H9 (cell line): ENCODE results near the gene DYRK1B. TPM values are rescaled to one million over a fixed set of nuclear protein-coding genes. Genes with fewer than 3 reads are reported as not detected.

Experiments
- DNase-seq: peaks from one replicate; pipeline ENCODE4 v3.0.0-alpha.2; 2017
- H2AFZ ChIP-seq: one replicate; pipeline ENCODE4 v1.6.1; 2013; ENCODE audit warnings: mild to moderate bottlenecking, low read length, control low read depth, moderate library complexity
- H2AK5ac ChIP-seq: 2 replicates; pipeline ENCODE4 v1.6.1; 2013; ENCODE audit warnings: low read length, control low read depth, mixed read lengths; ENCODE audit not compliant: insufficient read length
- H2BK120ac ChIP-seq: one replicate; pipeline ENCODE4 v1.6.1; 2013; ENCODE audit warnings: low read depth, mild to moderate bottlenecking, low read length, control low read depth, inconsistent platforms; ENCODE audit not compliant: poor library complexity, severe bottlenecking
- H2BK12ac ChIP-seq: 2 replicates; pipeline ENCODE4 v1.6.1; 2013; ENCODE audit warnings: low read length, control low read depth, mixed read lengths, low read depth; ENCODE audit not compliant: insufficient read length
- H2BK15ac ChIP-seq: 2 replicates; pipeline ENCODE4 v1.6.1; 2013; ENCODE audit warnings: low read depth, low read length, control low read depth
- H2BK20ac ChIP-seq: one replicate; pipeline ENCODE4 v1.6.1; 2013; ENCODE audit warnings: low read depth, mild to moderate bottlenecking, low read length, control low read depth, inconsistent platforms; ENCODE audit not compliant: poor library complexity, severe bottlenecking
- H2BK5ac ChIP-seq: 2 replicates; pipeline ENCODE4 v1.6.1; 2013; ENCODE audit warnings: low read length, control low read depth, mixed read lengths; ENCODE audit not compliant: insufficient read length
- H3K14ac ChIP-seq: 2 replicates; pipeline ENCODE4 v1.6.1; 2013; ENCODE audit warnings: low read length, control low read depth; ENCODE audit not compliant: insufficient read depth
- H3K18ac ChIP-seq: 2 replicates; pipeline ENCODE4 v1.6.1; 2013; ENCODE audit warnings: low read depth, mild to moderate bottlenecking, mixed read lengths, low read length, control low read depth; ENCODE audit not compliant: insufficient read length
- H3K23ac ChIP-seq: 2 replicates; pipeline ENCODE4 v1.6.1; 2013; ENCODE audit warnings: low read length, control low read depth, mixed read lengths, low read depth; ENCODE audit not compliant: insufficient read length
- H3K23me2 ChIP-seq: 2 replicates; pipeline ENCODE4 v1.6.1; 2013; ENCODE audit warnings: low read depth, mild to moderate bottlenecking, mixed read lengths, low read length, control low read depth; ENCODE audit not compliant: insufficient read length, poor library complexity, severe bottlenecking
- H3K27ac ChIP-seq: 2 replicates; pipeline ENCODE4 v1.5.1; 2013; ENCODE audit warnings: low read length, control low read depth, mixed read lengths, low read depth; ENCODE audit not compliant: insufficient read length
- H3K27me3 ChIP-seq: 2 replicates; pipeline ENCODE4 v1.6.1; 2013; ENCODE audit warnings: low read length, control low read depth, inconsistent platforms; ENCODE audit not compliant: insufficient read depth
- H3K4ac ChIP-seq: 2 replicates; pipeline ENCODE4 v1.6.1; 2013; ENCODE audit warnings: low read depth, mild to moderate bottlenecking, control low read depth, inconsistent platforms, low read length, moderate library complexity
- H3K4me1 ChIP-seq: 2 replicates; pipeline ENCODE4 v1.6.1; 2013; ENCODE audit warnings: low read length, control low read depth, inconsistent platforms; ENCODE audit not compliant: insufficient read depth
- H3K4me2 ChIP-seq: 2 replicates; pipeline ENCODE4 v1.6.1; 2013; ENCODE audit warnings: low read length, control low read depth, mixed read lengths; ENCODE audit not compliant: insufficient read length, insufficient read depth
- H3K56ac ChIP-seq: 2 replicates; pipeline ENCODE4 v1.6.1; 2013; ENCODE audit warnings: low read depth, mild to moderate bottlenecking, mixed read lengths, low read length, control low read depth; ENCODE audit not compliant: insufficient read length
- H3K79me1 ChIP-seq: 2 replicates; pipeline ENCODE4 v1.6.1; 2013; ENCODE audit warnings: low read depth, mild to moderate bottlenecking, moderate library complexity, low read length, control low read depth, inconsistent platforms; ENCODE audit not compliant: insufficient read depth, poor library complexity, severe bottlenecking
- H3K79me2 ChIP-seq: 2 replicates; pipeline ENCODE4 v1.6.1; 2013; ENCODE audit warnings: low read length, control low read depth, inconsistent platforms; ENCODE audit not compliant: insufficient read depth
- H3K9ac ChIP-seq: 2 replicates; pipeline ENCODE4 v1.6.1; 2013; ENCODE audit warnings: low read length, control low read depth, mixed read lengths; ENCODE audit not compliant: insufficient read length; ENCODE audit errors: extremely low read depth
- H3K9me3 ChIP-seq: one replicate; pipeline ENCODE4 v1.6.1; 2013; ENCODE audit warnings: low read depth, low read length, inconsistent platforms; ENCODE audit not compliant: control insufficient read depth
- H3T11ph ChIP-seq: one replicate; pipeline ENCODE4 v1.6.1; 2013; ENCODE audit warnings: mild to moderate bottlenecking, low read length, control low read depth, inconsistent platforms
- H4K20me1 ChIP-seq: one replicate; pipeline ENCODE4 v1.6.1; 2013; ENCODE audit not compliant: control insufficient read depth, insufficient read length, insufficient read depth
- H4K5ac ChIP-seq: 2 replicates; pipeline ENCODE4 v1.6.1; 2013; ENCODE audit warnings: low read depth, mild to moderate bottlenecking, mixed read lengths, low read length, control low read depth; ENCODE audit not compliant: insufficient read length
- H4K8ac ChIP-seq: replicated peaks from 2 replicates; pipeline ENCODE4 v1.6.1; 2013; ENCODE audit warnings: low read length, control low read depth, mixed read lengths, low read depth; ENCODE audit not compliant: insufficient read length
- H4K91ac ChIP-seq: 2 replicates; pipeline ENCODE4 v1.6.1; 2013; ENCODE audit warnings: low read depth, mild to moderate bottlenecking, moderate library complexity, mixed read lengths, low read length, control low read depth; ENCODE audit not compliant: insufficient read length
- H3K27ac Mint-ChIP-seq, 3 experiments: 2 replicates in 2 of 3; 3 replicates in 1 of 3; pipeline ENCODE4 v1.8.0; 2020 to 2021; ENCODE audit warnings: mixed read lengths in 3 of 3, mild to moderate bottlenecking in 1 of 3, moderate library complexity in 1 of 3
- H3K27me3 Mint-ChIP-seq: 2 replicates; pipeline ENCODE4 v1.8.0; 2021; ENCODE audit warnings: low read depth, mild to moderate bottlenecking, moderate library complexity, mixed read lengths
- H3K36me3 Mint-ChIP-seq, 3 experiments: 2 replicates in 2 of 3; 3 replicates in 1 of 3; pipeline ENCODE4 v1.8.0; 2020 to 2021; ENCODE audit warnings: low read depth in 3 of 3, mixed read lengths in 3 of 3; ENCODE audit not compliant: insufficient read depth in 1 of 3
- H3K4me1 Mint-ChIP-seq, 2 experiments: 2 replicates each; pipeline ENCODE4 v1.8.0; 2020; ENCODE audit warnings: mixed read lengths in 2 of 2
- H3K4me3 Mint-ChIP-seq, 2 experiments: 2 replicates in 1 of 2; 3 replicates in 1 of 2; pipeline ENCODE4 v1.8.0; 2020 to 2021; ENCODE audit warnings: mild to moderate bottlenecking in 2 of 2, mixed read lengths in 2 of 2, moderate library complexity in 1 of 2
- H3K9me3 Mint-ChIP-seq, 2 experiments: 2 replicates in 1 of 2; 3 replicates in 1 of 2; pipeline ENCODE4 v1.8.0; 2020; ENCODE audit warnings: mild to moderate bottlenecking in 2 of 2, mixed read lengths in 2 of 2, moderate library complexity in 1 of 2
- WGBS: extraction: QIAGEN DNeasy Blood & Tissue Kit; methylation state at CpG from one replicate; pipeline ENCODE4 v1.1.7; 2013; ENCODE audit warnings: missing lambda C conversion rate, low lambda C conversion rate, mixed read lengths; ENCODE audit not compliant: insufficient read length; ENCODE audit errors: extremely low coverage; 5-methylcytosine and 5-hydroxymethylcytosine counted together
- total RNA-seq: library from RNA; stranded (reverse); gene quantifications from 2 replicates; pipeline ENCODE4 v1.2.1, GENCODE V29; 2021
- TF ChIP-seq, protein P1 (sequence below): fragments of 200-600 bp; sonication (generic); conservative IDR thresholded peaks from 3 replicates; pipeline ENCODE4 v1.8.0; 2021; ENCODE audit warnings: antibody characterized with exemption, mild to moderate bottlenecking

Gene DYRK1B
- total RNA-seq, 1 experiment from 2014 or later: 14.3 TPM

- no peak overlapping the region for H3K4me3 Mint-ChIP-seq
- H2AFZ ChIP-seq: no peak overlapping the region
- no peak overlapping the region for H3K23ac ChIP-seq
- TF ChIP-seq, protein P1, sequence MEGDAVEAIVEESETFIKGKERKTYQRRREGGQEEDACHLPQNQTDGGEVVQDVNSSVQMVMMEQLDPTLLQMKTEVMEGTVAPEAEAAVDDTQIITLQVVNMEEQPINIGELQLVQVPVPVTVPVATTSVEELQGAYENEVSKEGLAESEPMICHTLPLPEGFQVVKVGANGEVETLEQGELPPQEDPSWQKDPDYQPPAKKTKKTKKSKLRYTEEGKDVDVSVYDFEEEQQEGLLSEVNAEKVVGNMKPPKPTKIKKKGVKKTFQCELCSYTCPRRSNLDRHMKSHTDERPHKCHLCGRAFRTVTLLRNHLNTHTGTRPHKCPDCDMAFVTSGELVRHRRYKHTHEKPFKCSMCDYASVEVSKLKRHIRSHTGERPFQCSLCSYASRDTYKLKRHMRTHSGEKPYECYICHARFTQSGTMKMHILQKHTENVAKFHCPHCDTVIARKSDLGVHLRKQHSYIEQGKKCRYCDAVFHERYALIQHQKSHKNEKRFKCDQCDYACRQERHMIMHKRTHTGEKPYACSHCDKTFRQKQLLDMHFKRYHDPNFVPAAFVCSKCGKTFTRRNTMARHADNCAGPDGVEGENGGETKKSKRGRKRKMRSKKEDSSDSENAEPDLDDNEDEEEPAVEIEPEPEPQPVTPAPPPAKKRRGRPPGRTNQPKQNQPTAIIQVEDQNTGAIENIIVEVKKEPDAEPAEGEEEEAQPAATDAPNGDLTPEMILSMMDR: no peak
- H4K91ac ChIP-seq: no peak overlapping the region
- H3K56ac ChIP-seq: no peak overlapping the region
- no peak overlapping the region for H3K18ac ChIP-seq
- H3K4me1 ChIP-seq: peaks cover 3% of the 10 kb centered on the region
- peaks cover 10% of the 10 kb centered on the region for H3K23me2 ChIP-seq
- H3K27ac ChIP-seq: no peak overlapping the region
- no peaks in the 10 kb centered on the region for H3K9me3 ChIP-seq
- peaks cover 55% of the 10 kb centered on the region for H3K79me2 ChIP-seq
- peaks cover 8% of the 10 kb centered on the region for H3K79me1 ChIP-seq
- no peak overlapping the region for H2BK20ac ChIP-seq
- H4K5ac ChIP-seq: no peak overlapping the region
- no peak for DNase-seq
- H4K20me1 ChIP-seq: peaks cover 3% of the 10 kb centered on the region
- H3K36me3 Mint-ChIP-seq: peaks cover 34 to 56% (median 52%) of the 10 kb centered on the region in 3 experiments; a peak in 6 of 7 replicates
- no peak overlapping the region for H2BK5ac ChIP-seq
- no peak overlapping the region for H2AK5ac ChIP-seq
- no peak overlapping the region for H3K4ac ChIP-seq
- no peak overlapping the region for H3K4me2 ChIP-seq
- H2BK120ac ChIP-seq: no peak overlapping the region
- no peak overlapping the region for H2BK12ac ChIP-seq
- no peak overlapping the region for H3T11ph ChIP-seq
- H3K9me3 Mint-ChIP-seq: no peaks in the 10 kb centered on the region
- no peak overlapping the region for H3K14ac ChIP-seq
- H2BK15ac ChIP-seq: no peak overlapping the region
- H3K27me3 Mint-ChIP-seq: no peaks in the 10 kb centered on the region
- no peak overlapping the region for H3K9ac ChIP-seq
- no CpG with 5 or more reads among the region's 4 CpGs for WGBS
- no peak overlapping the region for H3K27ac Mint-ChIP-seq
- H3K27me3 ChIP-seq: no peaks in the 10 kb centered on the region
- peaks cover 29 to 30% of the 10 kb centered on the region in 2 experiments for H3K4me1 Mint-ChIP-seq
- H4K8ac ChIP-seq: no peak overlapping the region
These were observed 7.1 kb upstream of the DYRK1B start for GRCh38 chr19:39841041-39841440.
